ENCODE data around the gene EDC4.
A peak's percentile ranks its signal among the peaks of the same experiment; 100 is the strongest.

Gene EDC4

DNA sequence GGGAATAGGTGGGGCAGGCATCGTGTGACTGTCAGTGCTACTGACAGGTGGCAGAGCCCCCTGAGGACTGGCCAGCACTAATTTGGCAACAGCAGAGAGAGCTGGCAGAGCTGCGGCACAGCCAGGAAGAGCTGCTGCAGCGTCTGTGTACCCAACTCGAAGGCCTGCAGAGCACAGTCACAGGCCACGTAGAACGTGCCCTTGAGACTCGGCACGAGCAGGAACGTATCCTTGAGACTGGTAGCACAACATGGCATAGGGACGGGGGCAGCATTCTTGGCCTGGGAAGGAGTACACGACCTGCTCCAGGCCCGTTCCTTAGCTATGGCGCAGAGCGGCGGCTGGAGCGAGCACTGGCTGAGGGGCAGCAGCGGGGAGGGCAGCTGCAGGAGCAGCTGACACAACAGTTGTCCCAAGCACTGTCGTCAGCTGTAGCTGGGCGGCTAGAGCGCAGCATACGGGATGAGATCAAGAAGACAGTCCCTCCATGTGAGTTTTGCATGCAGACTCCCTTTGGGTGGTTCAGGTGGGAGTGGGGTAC, 8.8 kb downstream of the EDC4 start:
- DNase-seq (ENCODE audit: low read depth in 1 of 2, low spot score in 1 of 2): no peak
- no peaks in the 10 kb centered on the region for H3K27me3 ChIP-seq (ENCODE audit: insufficient read depth, poor library complexity, severe bottlenecking)
- H3K4me3 ChIP-seq (replicated peaks; ENCODE audit: insufficient read depth, low read length): no peak overlapping the region
- TF ChIP-seq, protein P1, sequence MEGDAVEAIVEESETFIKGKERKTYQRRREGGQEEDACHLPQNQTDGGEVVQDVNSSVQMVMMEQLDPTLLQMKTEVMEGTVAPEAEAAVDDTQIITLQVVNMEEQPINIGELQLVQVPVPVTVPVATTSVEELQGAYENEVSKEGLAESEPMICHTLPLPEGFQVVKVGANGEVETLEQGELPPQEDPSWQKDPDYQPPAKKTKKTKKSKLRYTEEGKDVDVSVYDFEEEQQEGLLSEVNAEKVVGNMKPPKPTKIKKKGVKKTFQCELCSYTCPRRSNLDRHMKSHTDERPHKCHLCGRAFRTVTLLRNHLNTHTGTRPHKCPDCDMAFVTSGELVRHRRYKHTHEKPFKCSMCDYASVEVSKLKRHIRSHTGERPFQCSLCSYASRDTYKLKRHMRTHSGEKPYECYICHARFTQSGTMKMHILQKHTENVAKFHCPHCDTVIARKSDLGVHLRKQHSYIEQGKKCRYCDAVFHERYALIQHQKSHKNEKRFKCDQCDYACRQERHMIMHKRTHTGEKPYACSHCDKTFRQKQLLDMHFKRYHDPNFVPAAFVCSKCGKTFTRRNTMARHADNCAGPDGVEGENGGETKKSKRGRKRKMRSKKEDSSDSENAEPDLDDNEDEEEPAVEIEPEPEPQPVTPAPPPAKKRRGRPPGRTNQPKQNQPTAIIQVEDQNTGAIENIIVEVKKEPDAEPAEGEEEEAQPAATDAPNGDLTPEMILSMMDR (IDR thresholded peaks at IDR 0.05; ENCODE audit: insufficient read depth, low read length): no peak
- TF ChIP-seq GABPA (IDR thresholded peaks at IDR 0.05; ENCODE audit: low read depth): no peak
- no peak overlapping the region for H3K27ac ChIP-seq (replicated peaks)

DNA sequence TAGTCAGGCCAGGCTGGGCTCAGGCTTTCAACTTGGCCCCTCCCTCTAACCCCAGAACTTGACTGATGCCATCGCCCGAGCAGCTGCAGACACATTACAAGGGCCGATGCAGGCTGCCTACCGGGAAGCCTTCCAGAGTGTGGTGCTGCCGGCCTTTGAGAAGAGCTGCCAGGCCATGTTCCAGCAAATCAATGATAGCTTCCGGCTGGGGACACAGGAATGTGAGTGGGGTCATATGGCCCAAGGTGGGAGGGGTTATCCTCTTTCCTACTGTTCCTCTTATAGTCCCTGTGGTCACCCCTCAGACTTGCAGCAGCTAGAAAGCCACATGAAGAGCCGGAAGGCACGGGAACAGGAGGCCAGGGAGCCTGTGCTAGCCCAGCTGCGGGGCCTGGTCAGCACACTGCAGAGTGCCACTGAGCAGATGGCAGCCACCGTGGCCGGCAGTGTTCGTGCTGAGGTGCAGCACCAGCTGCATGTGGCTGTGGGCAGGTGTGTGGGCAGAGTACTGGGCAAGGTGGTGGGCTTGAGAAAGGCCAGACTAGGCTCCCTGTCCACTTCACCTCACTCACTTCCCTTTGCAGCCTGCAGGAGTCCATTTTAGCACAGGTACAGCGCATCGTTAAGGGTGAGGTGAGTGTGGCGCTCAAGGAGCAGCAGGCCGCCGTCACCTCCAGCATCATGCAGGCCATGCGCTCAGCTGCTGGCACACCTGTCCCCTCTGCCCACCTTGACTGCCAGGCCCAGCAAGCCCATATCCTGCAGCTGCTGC, 9.7 kb downstream of the EDC4 start:
- TF ChIP-seq GABPA (IDR thresholded peaks at IDR 0.05; ENCODE audit: low read depth) (no peak), POLR2AphosphoS5 (IDR thresholded peaks at IDR 0.05; ENCODE audit: low read depth) (no peak), SPI1 (IDR thresholded peaks at IDR 0.05; ENCODE audit: borderline replicate concordance, low read depth) (no peak)
- TF ChIP-seq, protein P2, sequence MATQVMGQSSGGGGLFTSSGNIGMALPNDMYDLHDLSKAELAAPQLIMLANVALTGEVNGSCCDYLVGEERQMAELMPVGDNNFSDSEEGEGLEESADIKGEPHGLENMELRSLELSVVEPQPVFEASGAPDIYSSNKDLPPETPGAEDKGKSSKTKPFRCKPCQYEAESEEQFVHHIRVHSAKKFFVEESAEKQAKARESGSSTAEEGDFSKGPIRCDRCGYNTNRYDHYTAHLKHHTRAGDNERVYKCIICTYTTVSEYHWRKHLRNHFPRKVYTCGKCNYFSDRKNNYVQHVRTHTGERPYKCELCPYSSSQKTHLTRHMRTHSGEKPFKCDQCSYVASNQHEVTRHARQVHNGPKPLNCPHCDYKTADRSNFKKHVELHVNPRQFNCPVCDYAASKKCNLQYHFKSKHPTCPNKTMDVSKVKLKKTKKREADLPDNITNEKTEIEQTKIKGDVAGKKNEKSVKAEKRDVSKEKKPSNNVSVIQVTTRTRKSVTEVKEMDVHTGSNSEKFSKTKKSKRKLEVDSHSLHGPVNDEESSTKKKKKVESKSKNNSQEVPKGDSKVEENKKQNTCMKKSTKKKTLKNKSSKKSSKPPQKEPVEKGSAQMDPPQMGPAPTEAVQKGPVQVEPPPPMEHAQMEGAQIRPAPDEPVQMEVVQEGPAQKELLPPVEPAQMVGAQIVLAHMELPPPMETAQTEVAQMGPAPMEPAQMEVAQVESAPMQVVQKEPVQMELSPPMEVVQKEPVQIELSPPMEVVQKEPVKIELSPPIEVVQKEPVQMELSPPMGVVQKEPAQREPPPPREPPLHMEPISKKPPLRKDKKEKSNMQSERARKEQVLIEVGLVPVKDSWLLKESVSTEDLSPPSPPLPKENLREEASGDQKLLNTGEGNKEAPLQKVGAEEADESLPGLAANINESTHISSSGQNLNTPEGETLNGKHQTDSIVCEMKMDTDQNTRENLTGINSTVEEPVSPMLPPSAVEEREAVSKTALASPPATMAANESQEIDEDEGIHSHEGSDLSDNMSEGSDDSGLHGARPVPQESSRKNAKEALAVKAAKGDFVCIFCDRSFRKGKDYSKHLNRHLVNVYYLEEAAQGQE (IDR thresholded peaks at IDR 0.05; ENCODE audit: insufficient replicate concordance, low read depth): no peak
- TF ChIP-seq, protein P1 (IDR thresholded peaks at IDR 0.05; ENCODE audit: insufficient read depth, low read length): no peak
- Histone ChIP-seq H3K27ac (replicated peaks) (no peak overlapping the region), H3K27me3 (ENCODE audit: insufficient read depth, poor library complexity, severe bottlenecking) (no peaks in the 10 kb centered on the region), H3K4me3 (replicated peaks; ENCODE audit: insufficient read depth, low read length) (no peak overlapping the region)
- DNase-seq (ENCODE audit: low read depth in 1 of 2, low spot score in 1 of 2): no peak

DNA sequence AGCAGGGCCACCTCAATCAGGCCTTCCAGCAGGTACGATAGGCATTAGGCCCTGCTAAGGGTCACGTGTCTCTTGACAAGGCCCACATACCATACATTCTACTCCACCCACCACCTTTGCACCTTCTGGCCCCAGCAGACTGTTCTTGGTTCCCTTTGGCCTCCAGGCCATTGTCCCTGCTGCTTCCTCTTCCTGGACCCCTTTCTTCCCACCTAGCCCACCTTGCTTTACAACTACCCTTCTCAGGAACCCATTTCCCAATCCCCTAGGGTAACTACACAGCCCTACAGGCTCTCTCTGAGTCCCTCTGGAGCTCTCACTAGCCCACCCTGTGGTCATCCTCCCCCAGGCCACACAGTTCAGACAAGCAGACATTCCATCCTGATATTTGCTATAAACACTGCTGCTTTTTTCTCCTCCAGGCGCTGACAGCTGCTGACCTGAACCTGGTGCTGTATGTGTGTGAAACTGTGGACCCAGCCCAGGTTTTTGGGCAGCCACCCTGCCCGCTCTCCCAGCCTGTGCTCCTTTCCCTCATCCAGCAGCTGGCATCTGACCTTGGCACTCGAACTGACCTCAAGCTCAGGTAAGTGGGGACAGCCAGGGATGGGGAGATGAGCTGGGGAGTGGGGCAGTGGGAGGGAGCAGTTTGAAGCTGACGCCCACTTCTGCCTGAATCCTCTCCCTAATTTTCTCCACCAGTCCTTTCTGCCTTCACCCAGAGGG, 10.5 kb downstream of the EDC4 start:
- peak in 1 of 2 experiments; percentile 31 for DNase-seq (ENCODE audit: low read depth in 1 of 2, low spot score in 1 of 2)
- Histone ChIP-seq H3K27me3 (ENCODE audit: insufficient read depth, poor library complexity, severe bottlenecking) (no peaks in the 10 kb centered on the region), H3K4me3 (replicated peaks; ENCODE audit: insufficient read depth, low read length) (no peak overlapping the region), H3K27ac (replicated peaks) (no peak overlapping the region)
- TF ChIP-seq, protein P1 (IDR thresholded peaks at IDR 0.05; ENCODE audit: insufficient read depth, low read length): no peak
- TF ChIP-seq, protein P2 (IDR thresholded peaks at IDR 0.05; ENCODE audit: insufficient replicate concordance, low read depth): no peak
- no peak for TF ChIP-seq SPI1 (IDR thresholded peaks at IDR 0.05; ENCODE audit: borderline replicate concordance, low read depth)
- no peak for TF ChIP-seq POLR2AphosphoS5 (IDR thresholded peaks at IDR 0.05; ENCODE audit: low read depth)
- TF ChIP-seq GABPA (IDR thresholded peaks at IDR 0.05; ENCODE audit: low read depth): no peak
